SK-N-SH (cell line): ENCODE measurements around the gene TMEM192.

ENCODE experiments used
- CTCF ChIP-seq: fragments of 200-600 bp; sonication (generic); IDR thresholded peaks from 2 replicates; pipeline ENCODE4 v1.6.1; 2017; ENCODE audit warnings: antibody characterized with exemption, mild to moderate bottlenecking, moderate library complexity
- EZH2phosphoT487 ChIP-seq: fragments of 200-600 bp; sonication (generic); IDR thresholded peaks from 2 replicates; pipeline ENCODE4 v1.6.1; 2017; ENCODE audit warnings: low read depth, mixed run types, mild to moderate bottlenecking, antibody characterized with exemption, moderate library complexity, borderline replicate concordance
- RAD21 ChIP-seq: IDR thresholded peaks from 2 replicates; pipeline ENCODE4 v1.6.1; 2012; ENCODE audit warnings: mild to moderate bottlenecking, low read length
- RCOR1 ChIP-seq: fragments of 150-350 bp; IDR thresholded peaks from 2 replicates; pipeline ENCODE4 v1.6.1; 2017; ENCODE audit warnings: antibody characterized with exemption, low read length
- TAF1 ChIP-seq: IDR thresholded peaks from 2 replicates; pipeline ENCODE4 v1.6.1; 2012; ENCODE audit warnings: low read depth, mild to moderate bottlenecking, low read length, moderate library complexity, borderline replicate concordance
- YY1 ChIP-seq: IDR thresholded peaks from 2 replicates; pipeline ENCODE4 v1.4.0; 2012; ENCODE audit warnings: low read depth, mild to moderate bottlenecking
- TF ChIP-seq, protein P1 (sequence below): IDR thresholded peaks from 2 replicates; pipeline ENCODE4 v1.4.0; 2012; ENCODE audit warnings: low read depth

DNA sequence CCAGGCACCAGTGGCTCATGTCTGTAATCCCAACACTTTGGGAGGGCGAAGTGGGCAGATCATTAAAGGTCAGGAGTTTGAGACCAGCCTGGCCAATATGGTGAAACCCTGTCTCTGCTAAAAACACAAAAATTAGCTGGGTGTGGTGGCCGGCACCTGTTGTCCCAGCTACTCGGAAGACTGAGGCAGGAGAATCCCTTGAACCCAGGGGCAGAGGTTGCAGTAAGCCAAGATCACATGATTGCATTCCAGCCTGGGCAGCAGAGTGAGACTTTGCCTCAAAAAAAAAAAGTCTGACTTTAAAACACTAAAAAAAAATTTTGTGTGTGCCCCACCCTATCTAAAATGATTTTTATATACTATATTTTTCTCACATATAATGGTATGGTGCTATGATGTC, 26.2 kb upstream of the TMEM192 start:
- TF ChIP-seq YY1: no peak
- TF ChIP-seq TAF1: no peak
- no peak for TF ChIP-seq RCOR1
- TF ChIP-seq RAD21: no peak
- no peak for TF ChIP-seq EZH2phosphoT487
- no peak for TF ChIP-seq CTCF
- TF ChIP-seq, protein P1, sequence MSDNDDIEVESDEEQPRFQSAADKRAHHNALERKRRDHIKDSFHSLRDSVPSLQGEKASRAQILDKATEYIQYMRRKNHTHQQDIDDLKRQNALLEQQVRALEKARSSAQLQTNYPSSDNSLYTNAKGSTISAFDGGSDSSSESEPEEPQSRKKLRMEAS: no peak
